HepG2 (cell line): ENCODE measurements around the gene KATNB1. TPM values are rescaled to one million over a fixed set of nuclear protein-coding genes. Genes with fewer than 3 reads are reported as not detected.

Experiments used
- ELF3 ChIP-seq: IDR thresholded peaks from 2 replicates; pipeline ENCODE4 v1.6.1; 2016; ENCODE audit warnings: missing genetic modification reagents, missing compliant biosample characterization
- KLF12 ChIP-seq: sonication (generic); formaldehyde crosslinking; IDR thresholded peaks from 2 replicates; pipeline ENCODE4 v1.4.0; 2020; ENCODE audit warnings: missing genetic modification reagents, borderline replicate concordance
- MTERF4 ChIP-seq: sonication (generic); formaldehyde crosslinking; IDR thresholded peaks from 2 replicates; pipeline ENCODE4 v1.8.0; 2023; ENCODE audit warnings: mild to moderate bottlenecking, missing genetic modification reagents
- ZMYM4 ChIP-seq: sonication (generic); formaldehyde crosslinking; IDR thresholded peaks from 2 replicates; pipeline ENCODE4 v1.8.1; 2023; ENCODE audit warnings: mild to moderate bottlenecking, missing genetic modification reagents
- ZNF224 ChIP-seq: sonication (generic); formaldehyde crosslinking; IDR thresholded peaks from 2 replicates; pipeline ENCODE4 v1.5.0; 2020; ENCODE audit warnings: mild to moderate bottlenecking, missing genetic modification reagents
- ZNF333 ChIP-seq: sonication (generic); formaldehyde crosslinking; IDR thresholded peaks from 2 replicates; pipeline ENCODE4 v1.4.0; 2020; ENCODE audit warnings: mild to moderate bottlenecking, missing genetic modification reagents, borderline replicate concordance
- ZNF343 ChIP-seq: sonication (generic); formaldehyde crosslinking; IDR thresholded peaks from 2 replicates; pipeline ENCODE4 v1.4.0; 2020; ENCODE audit warnings: mild to moderate bottlenecking, missing genetic modification reagents
- ZNF451 ChIP-seq: sonication (generic); formaldehyde crosslinking; IDR thresholded peaks from 2 replicates; pipeline ENCODE4 v1.5.0; 2020; ENCODE audit warnings: mild to moderate bottlenecking, missing genetic modification reagents
- ZNF646 ChIP-seq: sonication (generic); formaldehyde crosslinking; IDR thresholded peaks from 2 replicates; pipeline ENCODE4 v1.9.0; 2021; ENCODE audit warnings: mild to moderate bottlenecking, missing genetic modification reagents
- ZNF687 ChIP-seq: sonication (generic); formaldehyde crosslinking; IDR thresholded peaks from 2 replicates; pipeline ENCODE4 v1.5.1; 2020; ENCODE audit warnings: mild to moderate bottlenecking, missing genetic modification reagents, moderate library complexity
- ZNF749 ChIP-seq: sonication (generic); formaldehyde crosslinking; IDR thresholded peaks from 2 replicates; pipeline ENCODE4 v1.8.0; 2022; ENCODE audit warnings: mild to moderate bottlenecking, missing genetic modification reagents, moderate library complexity, borderline replicate concordance
- polyA plus RNA-seq, 8 experiments: library from polyadenylated mRNA; depleted of rRNA in 3 of 8; stranded (reverse) in 7 of 8; unstranded in 1 of 8; fragments of >200 nt; fragmentation: Illumina TruSeq in 4 of 8; extraction: Trizol in 4 of 8; gene quantifications; 2 replicates each; pipeline versions ENCODE4 v1.2.1 to v1.2.3, GENCODE V29; 2011 to 2016; ENCODE audit warnings: low read depth in 4 of 8, missing spikeins in 1 of 8, mixed read lengths in 1 of 8; ENCODE audit not compliant: insufficient read depth in 1 of 8
- total RNA-seq, 5 experiments: library from RNA; depleted of rRNA; stranded (reverse); fragments of >200 nt; fragmentation: Illumina TruSeq; extraction: Trizol; gene quantifications; 2 replicates each; pipeline ENCODE4 v1.2.3, GENCODE V29; 2016; ENCODE audit warnings: low read depth in 1 of 5
- TF ChIP-seq, protein P1 (sequence below): sonication (generic); formaldehyde crosslinking; IDR thresholded peaks from 2 replicates; pipeline ENCODE4 v1.4.0; 2020; ENCODE audit warnings: missing genetic modification reagents, mild to moderate bottlenecking, borderline replicate concordance

Gene KATNB1
- total and polyA plus RNA-seq, 2 of the 13 experiments (the other 11 are each of a cell fraction or from before 2014, with no cell fraction given), result 31.5 to 43.5 TPM

GRCh38 chr16:57800200-57801097, 64.9 kb downstream of the KATNB1 start (continued):
- TF ChIP-seq ZNF646 (CRISPR knock-in tag) (no peak), ZNF333 (CRISPR knock-in tag) (no peak), MTERF4 (CRISPR knock-in tag) (0 out of 2 replicates have a peak, but pooled peaks have one; percentile 38), ZNF749 (CRISPR knock-in tag) (no peak), ZMYM4 (CRISPR knock-in tag) (no peak), ZNF343 (CRISPR knock-in tag) (0 out of 2 replicates have a peak, but pooled peaks have one; percentile 39), ZNF224 (0 out of 2 replicates have a peak, but pooled peaks have one; percentile 32), KLF12 (CRISPR knock-in tag) (no peak), ZNF687 (CRISPR knock-in tag) (no peak), ELF3 (CRISPR knock-in tag) (no peak), ZNF451 (CRISPR knock-in tag) (no peak)
- TF ChIP-seq, protein P1, sequence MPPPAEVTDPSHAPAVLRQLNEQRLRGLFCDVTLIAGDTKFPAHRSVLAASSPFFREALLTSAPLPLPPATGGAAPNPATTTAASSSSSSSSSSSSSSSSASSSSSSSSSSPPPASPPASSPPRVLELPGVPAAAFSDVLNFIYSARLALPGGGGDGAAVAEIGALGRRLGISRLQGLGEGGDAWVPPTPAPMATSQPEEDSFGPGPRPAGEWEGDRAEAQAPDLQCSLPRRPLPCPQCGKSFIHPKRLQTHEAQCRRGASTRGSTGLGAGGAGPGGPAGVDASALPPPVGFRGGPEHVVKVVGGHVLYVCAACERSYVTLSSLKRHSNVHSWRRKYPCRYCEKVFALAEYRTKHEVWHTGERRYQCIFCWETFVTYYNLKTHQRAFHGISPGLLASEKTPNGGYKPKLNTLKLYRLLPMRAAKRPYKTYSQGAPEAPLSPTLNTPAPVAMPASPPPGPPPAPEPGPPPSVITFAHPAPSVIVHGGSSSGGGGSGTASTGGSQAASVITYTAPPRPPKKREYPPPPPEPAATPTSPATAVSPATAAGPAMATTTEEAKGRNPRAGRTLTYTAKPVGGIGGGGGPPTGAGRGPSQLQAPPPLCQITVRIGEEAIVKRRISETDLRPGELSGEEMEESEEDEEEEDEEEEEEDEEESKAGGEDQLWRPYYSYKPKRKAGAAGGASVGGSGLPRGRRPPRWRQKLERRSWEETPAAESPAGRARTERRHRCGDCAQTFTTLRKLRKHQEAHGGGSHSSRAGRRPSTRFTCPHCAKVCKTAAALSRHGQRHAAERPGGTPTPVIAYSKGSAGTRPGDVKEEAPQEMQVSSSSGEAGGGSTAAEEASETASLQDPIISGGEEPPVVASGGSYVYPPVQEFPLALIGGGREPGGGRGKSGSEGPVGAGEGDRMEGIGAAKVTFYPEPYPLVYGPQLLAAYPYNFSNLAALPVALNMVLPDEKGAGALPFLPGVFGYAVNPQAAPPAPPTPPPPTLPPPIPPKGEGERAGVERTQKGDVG (CRISPR knock-in tag), result no peak
